Erythroblast (primary cell): ENCODE results near the gene COQ8A.

Experiments
- GATA1 ChIP-seq: IDR thresholded peaks from 2 replicates; pipeline ENCODE4 v1.6.1; 2011; ENCODE audit warnings: low read depth, mild to moderate bottlenecking, control low read depth, low read length, moderate library complexity
- POLR2A ChIP-seq: IDR thresholded peaks from 2 replicates; pipeline ENCODE4 v1.6.1; 2011; ENCODE audit warnings: mild to moderate bottlenecking, low read length

DNA sequence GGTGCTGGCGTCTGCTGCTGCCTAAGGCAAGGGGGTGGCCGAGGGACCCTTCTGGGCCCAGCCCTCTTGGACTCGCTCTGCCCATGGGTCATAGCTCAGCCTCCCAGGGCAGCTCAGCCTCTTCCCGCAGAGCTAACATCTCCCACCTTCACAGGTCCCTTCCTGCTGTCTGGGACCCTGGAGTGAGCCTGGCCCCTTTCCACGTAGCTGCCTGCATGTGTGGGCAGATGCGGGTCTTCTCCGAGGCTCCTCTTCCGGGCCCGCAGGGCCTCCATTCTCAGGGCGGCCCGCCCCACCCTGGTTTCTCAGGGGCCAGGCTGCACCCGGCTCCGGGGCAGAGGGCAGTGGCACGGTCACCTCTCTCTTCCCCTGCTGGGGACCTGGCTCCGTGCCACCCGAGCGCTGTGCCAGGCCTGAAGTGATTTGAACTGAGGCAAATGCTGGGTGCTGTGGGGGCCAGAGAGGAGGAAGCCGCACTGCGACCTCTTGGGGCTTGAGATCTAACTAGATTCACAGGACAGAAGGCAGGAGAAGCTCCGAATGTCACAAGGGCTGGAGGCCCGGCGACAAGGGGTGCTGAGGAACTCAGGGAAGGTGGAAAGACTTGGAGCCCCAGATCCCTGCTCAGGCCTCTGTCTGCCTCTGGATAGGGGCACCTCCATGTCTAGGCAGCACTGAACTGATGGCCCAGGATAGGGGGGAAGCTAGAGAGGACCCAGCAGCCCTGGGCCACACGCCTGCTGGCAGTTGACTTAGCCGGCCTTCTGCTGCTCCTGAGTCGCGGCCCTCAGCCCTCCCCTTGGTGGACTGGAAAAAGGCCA lies 40.7 kb downstream of the COQ8A start:
- no peak for TF ChIP-seq POLR2A
- no peak for TF ChIP-seq GATA1
